HG03025 (cell line): ENCODE measurements around the gene NT5C2.

Source experiments
- ATAC-seq: cut with Tn5 transposase; IDR thresholded peaks from one replicate; pipeline ENCODE4 v1.9.1; 2021; ENCODE audit warnings: mild to moderate bottlenecking, moderate library complexity; ENCODE audit not compliant: unreplicated experiment, low FRiP score

Gene NT5C2

DNA sequence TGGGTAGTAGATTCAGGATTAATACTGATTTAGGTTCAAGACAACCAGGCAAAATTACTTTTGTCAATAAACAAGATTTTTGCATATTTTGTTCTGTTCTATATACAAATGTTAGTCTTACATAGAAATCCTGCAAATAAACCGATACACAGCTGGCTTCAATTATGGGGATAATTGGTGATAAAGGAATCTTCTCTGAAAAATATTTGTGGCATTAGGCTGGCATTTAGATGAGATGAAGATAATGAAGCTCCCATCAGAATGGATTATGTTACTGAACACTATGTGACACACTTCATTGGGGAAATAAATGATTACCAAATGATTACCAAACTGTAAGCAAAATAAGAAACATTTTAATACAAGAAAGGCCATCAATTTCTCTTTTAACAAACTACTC, 65.8 kb downstream of the NT5C2 start:
- ATAC-seq = no peak

DNA sequence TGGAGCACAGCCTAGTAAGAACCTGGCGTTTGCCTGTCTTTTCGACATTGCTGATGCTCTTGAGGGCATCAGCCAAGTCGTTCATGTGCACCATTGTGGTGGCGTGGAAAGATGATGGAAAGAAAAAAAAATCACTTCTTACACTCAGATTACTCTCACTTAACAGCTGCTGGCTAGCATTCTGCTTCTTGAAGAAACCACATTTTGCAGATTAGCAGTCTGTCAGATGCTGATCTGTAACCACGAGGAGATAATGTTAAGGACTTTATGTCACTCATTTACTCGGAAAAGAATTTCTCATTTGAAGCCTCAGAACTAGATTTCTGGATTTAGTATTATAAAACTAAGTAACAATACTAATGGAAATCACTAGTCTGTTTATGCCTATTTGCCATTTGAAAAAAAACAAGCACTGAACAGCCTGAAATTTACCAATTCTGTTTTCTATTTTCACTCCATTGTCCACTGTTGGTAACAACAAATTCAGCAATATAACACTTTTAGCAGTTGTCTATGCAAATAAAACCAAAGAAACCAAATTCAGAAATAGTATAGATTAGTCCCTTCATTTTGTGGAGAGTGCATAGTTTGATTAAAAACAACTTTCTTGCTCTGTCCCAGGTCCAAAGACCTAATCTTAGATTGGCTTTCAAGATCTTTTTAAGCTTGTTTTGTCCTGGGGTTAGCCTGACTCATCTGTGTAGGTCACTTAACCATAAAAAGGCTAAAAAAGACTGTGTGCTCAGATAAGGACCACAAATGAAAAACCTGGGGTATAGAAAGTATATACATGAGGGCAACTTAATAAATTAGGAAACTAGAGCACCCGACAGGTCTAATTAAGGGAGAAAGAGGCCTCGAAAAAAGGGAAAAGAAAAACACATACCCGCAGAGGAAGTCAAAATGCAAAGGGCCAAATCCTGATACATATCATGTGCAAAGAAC, 67.5 kb downstream of the NT5C2 start:
- ATAC-seq = peak; percentile 56

DNA sequence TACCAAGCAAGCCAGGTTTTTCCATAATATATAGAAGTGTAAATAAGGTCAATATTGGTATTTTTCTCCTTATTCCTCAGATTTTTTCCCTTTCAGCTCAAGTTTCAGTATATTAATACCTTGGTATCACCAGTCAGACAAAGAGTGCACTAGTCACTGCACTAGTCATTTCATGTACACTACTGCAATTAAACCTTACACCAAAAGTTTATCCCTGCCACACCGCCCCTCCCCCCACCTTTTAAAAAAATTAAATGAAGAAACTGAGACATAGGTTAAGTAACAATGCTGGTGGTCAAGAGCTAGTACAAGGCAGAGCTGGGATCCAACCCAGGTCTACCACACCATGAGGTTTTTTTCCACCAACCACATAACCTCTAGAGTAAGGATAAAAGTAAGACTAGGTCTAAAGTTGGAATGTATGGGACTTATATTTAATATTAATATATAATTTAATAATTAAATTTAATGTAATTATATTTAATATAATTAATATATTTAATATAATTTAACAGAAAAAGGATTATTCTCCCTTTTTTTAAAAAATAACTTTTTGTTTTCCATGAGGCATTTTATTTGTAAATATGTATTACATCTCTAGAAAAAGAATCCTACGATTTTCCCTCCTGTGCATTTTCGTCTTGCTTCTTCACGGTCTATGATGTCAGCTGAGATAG, 68.5 kb downstream of the NT5C2 start:
- ATAC-seq = no peak

DNA sequence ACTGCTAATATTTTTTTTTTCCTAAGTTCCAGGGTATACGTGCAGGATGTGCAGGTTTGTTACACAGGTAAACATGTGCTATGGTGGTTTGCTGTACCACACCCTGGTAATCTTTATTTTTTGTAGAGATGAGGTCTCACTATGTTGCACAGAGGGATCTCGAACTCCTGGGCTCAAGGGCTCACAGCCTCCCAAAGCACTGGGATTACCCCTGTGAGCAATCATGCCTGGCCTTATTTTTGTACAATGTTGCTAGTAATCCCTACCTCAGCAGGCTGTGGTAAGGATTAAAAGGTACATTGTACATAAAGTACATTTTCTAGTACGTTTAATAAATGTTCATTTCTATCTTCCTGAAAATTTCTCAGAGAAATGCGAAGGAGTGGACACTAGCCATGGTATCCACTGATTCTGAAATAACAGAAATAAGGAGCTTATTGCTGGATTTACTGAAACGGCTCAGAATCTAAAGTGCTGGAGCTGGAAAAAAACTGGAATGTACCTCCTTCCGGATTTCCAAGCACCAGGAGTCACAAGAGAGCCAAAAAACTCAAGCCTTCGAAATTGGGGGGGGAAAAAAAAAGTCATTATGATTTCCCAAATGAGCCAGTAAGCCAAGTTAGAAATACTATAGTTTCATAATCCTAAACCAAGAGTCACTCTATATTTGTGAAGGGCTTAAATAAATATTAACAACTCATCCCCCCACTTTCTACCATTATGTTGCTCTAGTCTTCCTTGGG, 69.6 kb downstream of the NT5C2 start:
- ATAC-seq = no peak

GRCh38 chr10:103120977-103121735, 71.9 kb downstream of the NT5C2 start:
- ATAC-seq = no peak

DNA sequence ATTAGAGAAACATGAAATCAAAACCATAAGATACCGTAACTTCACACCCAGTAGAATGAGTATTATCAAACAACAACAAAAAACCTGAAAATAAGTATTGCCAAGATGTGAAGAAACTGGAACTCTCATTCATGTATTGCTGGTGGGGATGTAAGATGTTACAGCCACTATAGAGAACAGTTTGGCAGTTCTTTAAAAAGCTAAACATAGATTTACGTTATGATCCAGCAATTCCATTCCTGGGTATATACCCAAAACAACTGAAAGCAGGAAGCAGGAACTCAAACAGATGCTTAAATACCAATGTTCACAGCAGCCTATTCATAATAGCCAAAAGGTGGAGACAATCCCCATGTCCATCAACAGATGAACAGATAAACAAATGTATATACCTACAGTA, 72.5 kb downstream of the NT5C2 start:
- no peak for ATAC-seq

DNA sequence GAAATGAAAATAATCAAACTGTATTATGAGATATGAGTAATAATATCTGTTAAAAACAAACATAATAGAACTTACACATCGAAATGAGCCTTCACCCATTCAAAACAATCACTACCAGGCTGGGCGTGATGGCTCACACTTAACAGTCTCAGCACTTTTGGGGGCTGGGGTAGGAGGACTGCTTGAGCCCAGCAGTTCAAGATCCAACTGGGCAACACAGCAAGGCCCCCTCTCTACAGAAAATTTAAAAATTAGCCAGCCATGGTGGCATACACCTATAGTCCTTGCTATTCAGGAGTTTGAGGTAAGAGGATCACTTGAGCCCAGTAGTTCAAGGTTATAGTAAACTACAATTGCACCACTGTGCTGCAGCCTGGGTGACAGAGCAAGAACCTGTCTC, 75.8 kb downstream of the NT5C2 start:
- ATAC-seq = no peak

DNA sequence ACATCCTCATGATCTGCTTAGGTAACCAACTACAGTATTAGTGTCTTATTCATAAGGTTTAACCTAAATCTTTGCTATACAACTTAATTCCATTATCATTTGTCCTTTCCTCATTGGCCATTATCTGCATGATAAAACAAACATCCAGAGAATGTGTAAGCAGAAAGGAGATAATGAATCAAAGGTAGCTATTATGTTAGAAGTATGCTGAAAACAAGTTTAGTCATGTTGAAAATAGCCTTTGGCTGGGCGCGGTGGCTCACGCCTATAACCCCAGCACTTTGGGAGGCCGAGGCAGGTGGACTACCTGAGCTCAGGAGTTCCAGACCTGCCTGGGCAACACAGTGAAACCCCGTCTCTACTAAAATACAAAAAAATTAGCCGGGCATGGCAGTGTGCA, 78.2 kb downstream of the NT5C2 start:
- ATAC-seq = no peak

- peak; percentile 61 for ATAC-seq
Measured at GRCh38 chr10:103111918-103112877, 80.9 kb downstream of the NT5C2 start.

- ATAC-seq = peak; percentile 42
Measured at GRCh38 chr10:103111031-103111917, 81.8 kb downstream of the NT5C2 start.

DNA sequence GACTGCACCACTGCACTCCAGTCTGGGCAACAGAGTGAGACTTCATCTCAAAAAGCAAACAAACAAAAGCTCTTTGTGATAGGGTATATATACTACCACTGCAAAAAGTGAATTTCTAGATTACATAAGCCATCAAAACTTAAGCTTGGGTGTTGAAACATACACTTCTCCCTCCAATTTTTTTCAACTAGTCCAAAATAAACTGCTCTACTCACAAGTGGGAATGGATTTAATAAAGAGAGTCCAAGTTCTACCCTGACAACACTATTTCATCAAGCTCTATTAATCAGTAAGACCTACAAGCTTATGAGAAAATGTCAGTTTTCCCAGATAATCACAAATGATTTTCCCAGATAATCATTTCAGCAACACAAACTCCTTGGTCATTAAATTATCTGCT, 82.7 kb downstream of the NT5C2 start:
- no peak for ATAC-seq

DNA sequence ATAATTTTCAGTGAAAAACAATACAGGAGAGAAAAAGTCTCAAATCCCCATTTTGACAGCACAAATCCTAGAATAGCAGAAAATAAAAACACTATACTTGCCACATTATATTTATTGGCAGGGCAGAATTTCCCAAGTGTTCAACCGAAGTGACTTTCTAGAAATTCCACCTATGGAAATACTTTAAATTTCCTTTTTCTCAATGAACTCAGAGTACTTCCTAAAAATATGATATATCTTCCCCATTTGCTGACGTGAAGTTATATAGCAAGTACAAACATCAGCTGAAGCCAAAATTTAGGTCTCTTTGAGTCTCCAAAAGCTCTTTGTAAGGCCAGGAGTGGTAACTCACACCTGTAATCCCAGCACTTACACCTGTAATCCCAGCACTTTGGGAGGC, 83.3 kb downstream of the NT5C2 start:
- no peak for ATAC-seq

DNA sequence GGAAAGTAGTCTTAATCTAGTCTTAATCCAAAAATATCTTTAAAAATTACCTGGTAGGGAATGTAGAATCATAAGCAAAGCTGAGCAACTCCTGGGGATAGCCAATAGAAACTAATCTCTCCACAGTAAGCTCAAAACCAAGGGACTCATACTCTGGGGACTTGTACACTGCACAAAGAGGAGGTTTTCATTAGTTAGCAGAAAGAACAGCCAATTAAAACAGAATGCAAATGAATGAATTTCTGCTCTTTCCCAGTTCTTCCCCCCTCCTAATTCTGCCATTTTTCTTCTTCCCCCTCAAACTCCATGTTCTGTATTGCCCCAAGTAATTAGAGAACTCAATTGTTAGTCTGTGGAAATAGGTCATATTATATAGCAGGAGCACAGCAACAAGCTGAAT, 86.5 kb downstream of the NT5C2 start:
- no peak for ATAC-seq

- no peak for ATAC-seq
Measured at GRCh38 chr10:103105462-103105861, 87.6 kb downstream of the NT5C2 start.

- no peak for ATAC-seq
Measured at GRCh38 chr10:103104721-103105120, 88.4 kb downstream of the NT5C2 start.

- ATAC-seq = no peak
Measured at GRCh38 chr10:103103989-103104388, 89.1 kb downstream of the NT5C2 start.

- ATAC-seq = no peak
Measured at GRCh38 chr10:103102195-103102594, 90.9 kb downstream of the NT5C2 start.

DNA sequence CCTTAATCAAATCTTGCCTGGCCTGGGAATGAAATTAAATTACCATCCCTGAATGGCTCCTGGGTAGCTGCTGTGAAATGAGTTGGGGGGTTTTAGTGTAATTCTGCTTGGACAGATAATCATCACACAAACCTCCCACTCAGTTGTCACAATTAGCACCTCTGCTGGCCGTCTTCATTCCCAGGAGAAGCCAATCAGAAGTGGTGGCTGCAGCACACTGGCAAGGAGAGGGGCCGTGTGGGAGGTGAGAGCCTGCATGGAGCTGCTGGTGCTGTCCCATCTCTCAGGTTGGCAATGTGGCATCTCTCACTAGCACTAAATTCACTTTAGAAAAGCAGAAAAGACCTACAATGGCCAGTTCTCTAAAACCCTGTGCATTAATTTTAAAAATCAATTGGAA, 92.5 kb downstream of the NT5C2 start:
- no peak for ATAC-seq
